Stomach (tissue), 4 donors: ENCODE results near the gene ZC3H7B.

Experiments
- CTCF ChIP-seq, 7 experiments: fragments of 450-650 bp in 4 of 7; fragments of 200-600 bp in 3 of 7; sonication (generic) in 3 of 7; IDR thresholded peaks; one replicate each; pipeline ENCODE4 v1.5.1; 2016 to 2019; ENCODE audit warnings: antibody characterized with exemption in 7 of 7, control low read depth in 2 of 7, mild to moderate bottlenecking in 1 of 7
- POLR2A ChIP-seq, 4 donors: fragments of 450-650 bp; IDR thresholded peaks; one replicate each; pipeline ENCODE4 v1.6.1; 2016; ENCODE audit warnings: antibody characterized with exemption in 4 of 4, control low read depth in 2 of 4, mild to moderate bottlenecking in 1 of 4, moderate library complexity in 1 of 4
- POLR2AphosphoS5 ChIP-seq, 3 donors: sonication (generic); formaldehyde crosslinking; IDR thresholded peaks; one replicate each; pipeline ENCODE4 v1.6.1; 2016; ENCODE audit warnings: antibody characterized with exemption in 3 of 3

- TF ChIP-seq POLR2AphosphoS5 (IDR thresholded peaks at IDR 0.05) (no peak), CTCF (IDR thresholded peaks at IDR 0.05) (no peak), POLR2A (IDR thresholded peaks at IDR 0.05) (no peak)
Measured at GRCh38 chr22:41334951-41335635, 33.8 kb downstream of the ZC3H7B start.
